DOHH2 (cell line): Measurements from ENCODE around the gene PHACTR1.

Experiments used
- H3F3A ChIP-seq: fragments of 200-600 bp; sonication (generic), shearing (Covaris generic); 2 replicates; pipeline ENCODE4 v1.6.0; 2016; ENCODE audit warnings: antibody characterized with exemption, mild to moderate bottlenecking; ENCODE audit not compliant: control insufficient read depth, insufficient read depth
- H3K27ac ChIP-seq: fragments of 200-600 bp; sonication (generic); 2 replicates; pipeline ENCODE4 v1.5.1; 2014; ENCODE audit warnings: low read depth, mild to moderate bottlenecking, low read length, moderate library complexity
- H3K27me3 ChIP-seq: fragments of 200-600 bp; sonication (generic); 2 replicates; pipeline ENCODE4 v1.6.1; 2014; ENCODE audit warnings: mild to moderate bottlenecking, low read length, mixed read lengths; ENCODE audit not compliant: control insufficient read depth
- H3K36me3 ChIP-seq: fragments of 200-600 bp; sonication (generic); 2 replicates; pipeline ENCODE4 v1.6.1; 2014; ENCODE audit warnings: mild to moderate bottlenecking, low read length, moderate library complexity, mixed read lengths; ENCODE audit not compliant: control insufficient read depth
- H3K4me1 ChIP-seq: fragments of 200-600 bp; sonication (generic); 2 replicates; pipeline ENCODE4 v1.6.1; 2014; ENCODE audit warnings: mild to moderate bottlenecking, low read length, mixed read lengths; ENCODE audit not compliant: control insufficient read depth
- H3K4me2 ChIP-seq: fragments of 200-600 bp; sonication (generic); 2 replicates; pipeline ENCODE4 v1.6.0; 2014; ENCODE audit warnings: mild to moderate bottlenecking, low read length, moderate library complexity
- H3K4me3 ChIP-seq: fragments of 200-600 bp; sonication (generic); 2 replicates; pipeline ENCODE4 v1.5.1; 2014; ENCODE audit warnings: mild to moderate bottlenecking, low read length, mixed read lengths
- H3K79me2 ChIP-seq: fragments of 200-600 bp; sonication (generic); 2 replicates; pipeline ENCODE4 v1.6.1; 2014; ENCODE audit warnings: mild to moderate bottlenecking, low read length, mixed read lengths; ENCODE audit not compliant: control insufficient read depth
- H3K9me2 ChIP-seq: fragments of 200-600 bp; sonication (generic); replicated peaks from 2 replicates; pipeline ENCODE4 v1.6.1; 2014; ENCODE audit warnings: mild to moderate bottlenecking, low read length, mixed read lengths; ENCODE audit not compliant: control insufficient read depth
- H3K9me3 ChIP-seq: fragments of 200-600 bp; sonication (generic); 2 replicates; pipeline ENCODE4 v1.6.1; 2014; ENCODE audit warnings: antibody characterized with exemption, low read length, mixed read lengths; ENCODE audit not compliant: control insufficient read depth, insufficient read depth
- H4K20me1 ChIP-seq: fragments of 200-600 bp; sonication (generic); 2 replicates; pipeline ENCODE4 v1.6.0; 2014; ENCODE audit warnings: low read depth, mild to moderate bottlenecking, antibody characterized with exemption, low read length, moderate library complexity; ENCODE audit not compliant: control insufficient read depth, insufficient read depth
- CTCF ChIP-seq: fragments of 200-600 bp; sonication (generic); IDR thresholded peaks from one replicate; pipeline ENCODE4 v1.5.1; 2014; ENCODE audit warnings: antibody characterized with exemption, mild to moderate bottlenecking, low read depth, low read length; ENCODE audit not compliant: poor library complexity, severe bottlenecking
- EZH2phosphoT487 ChIP-seq: fragments of 200-600 bp; sonication (generic); IDR thresholded peaks from 2 replicates; pipeline ENCODE4 v1.6.1; 2017; ENCODE audit warnings: borderline replicate concordance, mild to moderate bottlenecking, antibody characterized with exemption, low read length, moderate library complexity, mixed read lengths

The PHACTR1 gene

GRCh38 chr6:13288969-13289391 is 572.4 kb downstream of the PHACTR1 start:
- H3K79me2 ChIP-seq = no peaks in the 10 kb centered on the region
- peaks cover 34% of the 10 kb centered on the region for H3K36me3 ChIP-seq
- TF ChIP-seq CTCF (no peak), EZH2phosphoT487 (no peak)
- no peak overlapping the region for H3K4me3 ChIP-seq
- no peaks in the 10 kb centered on the region for H4K20me1 ChIP-seq
- peaks cover 13% of the 10 kb centered on the region for H3K4me1 ChIP-seq
- H3K27me3 ChIP-seq = no peaks in the 10 kb centered on the region
- no peaks in the 10 kb centered on the region for H3K9me2 ChIP-seq
- H3F3A ChIP-seq = no peaks in the 10 kb centered on the region
- no peak overlapping the region for H3K4me2 ChIP-seq
- H3K27ac ChIP-seq = no peak overlapping the region
- peaks cover 9% of the 10 kb centered on the region; the same call in 1 of the 2 replicates for H3K9me3 ChIP-seq

- Histone ChIP-seq H3K79me2 (no peaks in the 10 kb centered on the region), H3K27me3 (no peaks in the 10 kb centered on the region), H3K27ac (no peak overlapping the region), H3F3A (no peaks in the 10 kb centered on the region), H3K4me2 (no peak overlapping the region), H3K36me3 (peaks cover 30% of the 10 kb centered on the region), H3K4me3 (no peak overlapping the region), H4K20me1 (no peaks in the 10 kb centered on the region), H3K4me1 (peaks cover 13% of the 10 kb centered on the region), H3K9me2 (no peaks in the 10 kb centered on the region), H3K9me3 (peaks cover 9% of the 10 kb centered on the region; the same call in 1 of the 2 replicates)
- TF ChIP-seq EZH2phosphoT487 (no peak), CTCF (no peak)
Observed at GRCh38 chr6:13289789-13290318, 573.3 kb downstream of the PHACTR1 start.

- Histone ChIP-seq H4K20me1 (no peaks in the 10 kb centered on the region), H3K4me1 (peaks cover 13% of the 10 kb centered on the region), H3K79me2 (no peaks in the 10 kb centered on the region), H3K9me2 (no peaks in the 10 kb centered on the region), H3K4me2 (no peak overlapping the region), H3K36me3 (peaks cover 25% of the 10 kb centered on the region), H3F3A (no peaks in the 10 kb centered on the region), H3K9me3 (peaks cover 9% of the 10 kb centered on the region; the same call in 1 of the 2 replicates), H3K27me3 (no peaks in the 10 kb centered on the region), H3K4me3 (no peak overlapping the region), H3K27ac (no peak overlapping the region)
- TF ChIP-seq EZH2phosphoT487 = no peak
- TF ChIP-seq CTCF = no peak
Observed at GRCh38 chr6:13290335-13290734, 573.8 kb downstream of the PHACTR1 start.
